GM12892 (cell line): ENCODE data around the gene PVALEF.

Source experiments
- POLR2A ChIP-seq: IDR thresholded peaks from 2 replicates; pipeline ENCODE4 v1.6.1; 2011; ENCODE audit warnings: low read depth, low read length, control low read depth
- POLR2AphosphoS5 ChIP-seq: IDR thresholded peaks from 2 replicates; pipeline ENCODE4 v1.6.1; 2011; ENCODE audit warnings: low read depth, low read length, control low read depth

DNA sequence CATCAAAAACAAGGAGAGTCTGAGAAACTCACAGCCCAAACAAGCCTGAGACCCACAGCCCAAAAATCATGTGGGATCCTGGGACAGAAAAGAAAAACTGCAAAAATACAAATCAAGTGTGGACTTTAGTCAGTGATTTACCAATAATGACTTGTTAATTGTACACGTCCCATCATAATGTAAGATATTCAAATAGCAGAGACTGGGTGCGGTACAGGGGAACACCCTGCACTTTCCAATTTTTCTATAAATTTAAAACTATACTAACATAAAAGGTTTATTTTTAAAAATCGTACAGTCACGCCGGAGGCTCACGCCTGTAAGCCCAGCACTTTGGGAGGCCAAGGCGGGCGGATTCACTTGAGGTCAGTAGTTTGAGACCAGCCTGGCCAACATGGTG lies 48.7 kb downstream of the PVALEF start:
- TF ChIP-seq POLR2AphosphoS5 (no peak), POLR2A (no peak)
